ENCODE data around the gene MTHFD1. TPM values are rescaled to one million over a fixed set of nuclear protein-coding genes. Genes with fewer than 3 reads are reported as not detected.
A peak's percentile ranks its signal among the peaks of the same experiment; 100 is the strongest.

The MTHFD1 gene
- total RNA-seq, 2 experiments from 2014 or later = 213 to 222 TPM

DNA sequence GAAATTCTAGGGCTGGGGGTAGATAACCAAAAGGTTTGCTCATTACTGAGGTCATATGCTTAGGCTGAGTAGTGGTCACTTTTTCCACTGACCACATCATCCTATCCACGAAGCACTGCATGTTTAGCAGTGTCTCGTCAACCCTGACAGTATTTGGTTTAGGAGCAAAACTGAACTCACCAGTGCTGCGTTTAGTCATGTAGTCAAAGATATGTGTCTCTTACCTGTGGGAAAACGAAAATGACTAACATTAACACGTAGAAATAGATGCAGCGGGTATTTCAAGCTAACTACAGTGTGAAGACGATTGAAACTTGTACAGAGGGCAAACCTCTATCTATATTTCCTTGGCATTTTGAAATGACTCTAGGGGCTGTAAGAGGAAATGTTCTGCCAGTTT lies 34.6 kb downstream of the MTHFD1 start:
- Mint-ChIP-seq H3K27ac (peak overlapping the region; percentile 9), H3K36me3 (ENCODE audit: low read depth) (peaks cover 72% of the 10 kb centered on the region), H3K27me3 (no peaks in the 10 kb centered on the region), H3K4me1 (peaks cover 12% of the 10 kb centered on the region), H3K4me3 (no peak overlapping the region), H3K9me3 (ENCODE audit: low read depth) (no peaks in the 10 kb centered on the region)
- ChIA-PET POLR2A (no interaction called here), CTCF (interaction anchor here (2.3 to 2.8 kb wide), 2 partner anchors 9 to 56 kb away, joined by 7 to 9 read pairs; no protein-coding TSS in a partner anchor)
- peak; percentile 16 for DNase-seq
- intact Hi-C loops (cut with DNase I, micrococcal nuclease) = no loop called here
- ATAC-seq = peak; percentile 82

GRCh38 chr14:64423987-64424386 lies 35.8 kb downstream of the MTHFD1 start:
- ATAC-seq (no peak), DNase-seq (peak; percentile 25)
- H3K27ac Mint-ChIP-seq = peak overlapping the region; percentile 51
- intact Hi-C loops (cut with DNase I, micrococcal nuclease) = no loop called here
- H3K9me3 Mint-ChIP-seq (ENCODE audit: low read depth) = no peaks in the 10 kb centered on the region
- POLR2A ChIA-PET = interaction anchor here (0.6 to 1.0 kb wide), 2 partner anchors 37 to 51 kb away, joined by 4 to 9 read pairs; no protein-coding TSS in a partner anchor
- peaks cover 12% of the 10 kb centered on the region for H3K4me1 Mint-ChIP-seq
- CTCF ChIA-PET = interaction anchor here (0.5 to 2.8 kb wide), 3 partner anchors 8 to 83 kb away, joined by 3 to 9 read pairs (median 7); no protein-coding TSS in a partner anchor
- peaks cover 71% of the 10 kb centered on the region for H3K36me3 Mint-ChIP-seq (ENCODE audit: low read depth)
- no peak overlapping the region for H3K4me3 Mint-ChIP-seq
- no peaks in the 10 kb centered on the region for H3K27me3 Mint-ChIP-seq

GRCh38 chr14:64434528-64434927 lies 46.4 kb downstream of the MTHFD1 start:
- Mint-ChIP-seq H3K27me3 (no peaks in the 10 kb centered on the region), H3K9me3 (ENCODE audit: low read depth) (no peaks in the 10 kb centered on the region), H3K27ac (no peak overlapping the region), H3K4me3 (no peak overlapping the region), H3K36me3 (ENCODE audit: low read depth) (peaks cover 57% of the 10 kb centered on the region), H3K4me1 (peaks cover 10% of the 10 kb centered on the region)
- ATAC-seq (no peak), DNase-seq (no peak)
- intact Hi-C loops (cut with DNase I, micrococcal nuclease) = loop anchor here in 1 of 2 experiments (5.0 kb wide), 1 partner anchor 43 kb away; no protein-coding TSS in a partner anchor
- CTCF ChIA-PET = interaction anchor here (0.6 to 1.3 kb wide), 5 partner anchors 10 to 137 kb away, joined by 3 to 4 read pairs (median 3); no protein-coding TSS in a partner anchor
- POLR2A ChIA-PET = no interaction called here

DNA sequence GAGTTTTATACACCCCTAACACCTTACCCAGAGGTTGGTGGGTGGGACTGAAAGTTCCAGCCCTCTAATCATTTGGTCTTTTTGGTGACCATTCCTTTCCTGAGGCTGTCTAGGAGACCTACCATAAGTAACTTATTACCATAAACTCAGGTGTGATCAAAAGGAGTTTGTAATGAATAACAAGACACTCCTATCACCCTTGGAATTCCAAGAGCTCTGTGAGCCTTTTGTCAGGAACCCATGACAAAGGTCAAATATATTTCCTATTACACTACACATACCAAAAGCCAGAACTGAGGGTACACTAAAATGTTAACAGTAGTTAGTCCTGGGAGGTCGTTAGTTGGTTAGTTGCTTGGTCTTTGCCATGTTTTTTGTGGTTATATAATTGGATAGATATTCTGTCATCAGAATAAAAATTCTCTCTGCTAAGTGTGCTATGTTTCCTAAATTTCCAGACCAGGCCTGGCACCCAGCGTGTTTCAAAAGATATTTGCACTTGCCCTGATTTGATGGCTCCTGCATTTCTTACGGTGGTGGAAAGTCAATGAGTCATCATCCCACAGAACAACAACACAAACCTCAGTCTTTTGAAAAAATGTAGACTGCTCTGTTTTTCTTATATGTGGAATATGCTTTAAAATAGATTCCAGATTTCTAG lies 50.2 kb downstream of the MTHFD1 start:
- CTCF ChIA-PET = interaction anchor here (0.7 to 2.7 kb wide), 2 partner anchors 8 to 424 kb away, joined by 3 to 16 read pairs; no protein-coding TSS in a partner anchor
- POLR2A ChIA-PET = no interaction called here
- peak overlapping the region; percentile 68 for H3K27ac Mint-ChIP-seq

DNA sequence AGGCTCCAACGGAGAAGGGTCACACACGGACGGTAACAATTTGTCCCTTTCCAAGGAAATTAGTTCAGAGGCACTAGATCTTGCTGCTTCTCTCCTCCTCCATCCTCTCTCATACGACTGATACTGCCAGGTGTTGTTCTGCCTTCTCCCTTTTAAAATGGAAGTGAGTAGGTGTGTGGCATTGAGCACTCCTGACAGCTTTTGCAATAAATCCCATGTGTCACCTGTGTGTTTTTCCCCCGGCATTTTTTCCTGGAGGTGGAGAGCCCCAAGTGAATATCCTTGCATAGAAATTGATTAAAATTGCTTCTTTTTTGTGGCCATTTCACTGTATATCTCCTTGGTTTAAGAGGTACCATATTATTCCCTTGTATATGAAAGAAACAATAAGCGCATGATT lies 51.0 kb downstream of the MTHFD1 start:
- H3K27me3 Mint-ChIP-seq = no peaks in the 10 kb centered on the region
- ChIA-PET CTCF (interaction anchor here (0.7 to 2.7 kb wide), 2 partner anchors 9 to 423 kb away, joined by 3 to 16 read pairs; no protein-coding TSS in a partner anchor), POLR2A (no interaction called here)
- peaks cover 14% of the 10 kb centered on the region for H3K4me1 Mint-ChIP-seq
- intact Hi-C loops (cut with DNase I, micrococcal nuclease) = no loop called here
- H3K4me3 Mint-ChIP-seq = no peak overlapping the region
- DNase-seq (no peak), ATAC-seq (no peak)
- H3K9me3 Mint-ChIP-seq (ENCODE audit: low read depth) = no peaks in the 10 kb centered on the region
- H3K27ac Mint-ChIP-seq = no peak overlapping the region
- peaks cover 59% of the 10 kb centered on the region for H3K36me3 Mint-ChIP-seq (ENCODE audit: low read depth)

More for the DNA sequence above, 50.2 kb downstream of the MTHFD1 start:
- H3K27me3 Mint-ChIP-seq = no peaks in the 10 kb centered on the region
- H3K36me3 Mint-ChIP-seq (ENCODE audit: low read depth) = peaks cover 56% of the 10 kb centered on the region
- peak; percentile 30 for ATAC-seq
- H3K9me3 Mint-ChIP-seq (ENCODE audit: low read depth) = no peaks in the 10 kb centered on the region
- intact Hi-C loops (cut with DNase I, micrococcal nuclease) = no loop called here
- peaks cover 10% of the 10 kb centered on the region for H3K4me1 Mint-ChIP-seq
- no peak overlapping the region for H3K4me3 Mint-ChIP-seq
- DNase-seq = no peak

DNA sequence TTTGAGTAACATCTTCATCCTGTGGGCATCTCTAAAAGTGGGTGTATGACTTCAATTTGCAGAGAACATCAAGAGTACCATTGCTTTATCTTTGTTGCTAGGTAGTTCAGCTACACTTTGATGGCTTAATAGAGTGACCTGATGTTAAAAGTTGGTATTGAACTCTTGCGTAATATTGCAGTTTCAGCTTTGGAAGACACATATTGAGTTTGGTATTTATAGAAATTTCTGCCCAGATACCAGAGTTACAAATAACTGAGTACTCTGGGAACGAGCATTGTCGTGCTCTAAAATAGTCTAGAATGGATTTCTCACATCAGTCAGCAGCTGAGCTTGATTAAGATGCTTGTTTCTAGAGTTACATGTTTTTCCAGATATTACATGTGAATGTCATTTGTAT lies 52.3 kb downstream of the MTHFD1 start:
- H3K9me3 Mint-ChIP-seq (ENCODE audit: low read depth) = no peaks in the 10 kb centered on the region
- no peak for ATAC-seq
- H3K36me3 Mint-ChIP-seq (ENCODE audit: low read depth) = peaks cover 63% of the 10 kb centered on the region
- intact Hi-C loops (cut with DNase I, micrococcal nuclease) = no loop called here
- H3K4me3 Mint-ChIP-seq = no peak overlapping the region
- POLR2A ChIA-PET = no interaction called here
- CTCF ChIA-PET = interaction anchor here (0.7 to 2.7 kb wide), 2 partner anchors 10 to 14 kb away, joined by 3 to 16 read pairs; no protein-coding TSS in a partner anchor
- no peaks in the 10 kb centered on the region for H3K27me3 Mint-ChIP-seq
- no peak for DNase-seq
- peaks cover 27% of the 10 kb centered on the region for H3K4me1 Mint-ChIP-seq
- no peak overlapping the region for H3K27ac Mint-ChIP-seq

DNA sequence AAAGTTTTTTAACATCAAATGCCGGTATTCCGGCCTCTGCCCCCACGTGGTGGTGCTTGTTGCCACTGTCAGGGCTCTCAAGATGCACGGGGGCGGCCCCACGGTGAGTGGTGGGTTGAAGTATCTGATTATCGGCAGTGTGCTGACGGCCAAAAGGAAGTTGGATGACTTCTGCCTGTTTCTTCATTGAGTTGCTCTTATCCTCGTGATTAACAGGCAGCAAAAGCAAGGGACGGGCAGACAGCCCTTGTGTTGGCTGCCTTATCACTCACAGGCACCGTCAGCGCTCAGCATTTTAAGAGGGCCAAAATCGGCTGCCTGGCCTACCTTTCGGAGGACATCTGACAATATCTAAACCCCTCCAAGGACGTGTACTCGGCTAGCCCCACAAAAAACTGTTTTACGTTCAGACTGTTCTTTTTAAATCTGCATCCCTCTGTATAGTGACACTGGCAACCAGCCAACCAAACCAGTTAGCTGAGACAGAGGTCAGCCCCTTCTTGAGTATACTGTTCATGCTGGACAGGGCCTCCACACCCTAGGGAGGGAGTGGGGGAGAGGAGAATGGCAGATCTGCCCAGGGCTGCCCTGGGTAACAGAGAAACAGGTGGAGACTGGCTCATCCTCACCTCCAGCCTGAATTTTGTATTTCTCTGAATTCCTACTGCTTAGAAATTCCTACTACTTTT lies 54.3 kb downstream of the MTHFD1 start:
- intact Hi-C loops (cut with DNase I, micrococcal nuclease) = no loop called here
- no peak for DNase-seq
- Mint-ChIP-seq H3K36me3 (ENCODE audit: low read depth) (peaks cover 56% of the 10 kb centered on the region), H3K27ac (no peak overlapping the region), H3K4me1 (peaks cover 31% of the 10 kb centered on the region), H3K9me3 (ENCODE audit: low read depth) (no peaks in the 10 kb centered on the region), H3K4me3 (no peak overlapping the region), H3K27me3 (no peaks in the 10 kb centered on the region)
- ChIA-PET CTCF (interaction anchor here (0.8 to 1.3 kb wide), 2 partner anchors 10 to 12 kb away, joined by 3 to 6 read pairs; no protein-coding TSS in a partner anchor), POLR2A (no interaction called here)
- ATAC-seq = no peak

- H3K36me3 Mint-ChIP-seq (ENCODE audit: low read depth) = peaks cover 48% of the 10 kb centered on the region
- H3K9me3 Mint-ChIP-seq (ENCODE audit: low read depth) = no peaks in the 10 kb centered on the region
- intact Hi-C loops (cut with DNase I, micrococcal nuclease) = no loop called here
- no peak overlapping the region for H3K4me3 Mint-ChIP-seq
- ChIA-PET POLR2A (interaction anchor here (0.5 kb wide), 1 partner anchor 26 kb away, joined by 3 read pairs; no protein-coding TSS in a partner anchor), CTCF (interaction anchor here (0.8 to 1.3 kb wide), 3 partner anchors 9 to 23 kb away, joined by 3 to 4 read pairs (median 3); no protein-coding TSS in a partner anchor)
- ATAC-seq (no peak), DNase-seq (no peak)
- peak overlapping the region; percentile 79 for H3K27ac Mint-ChIP-seq
- peaks cover 23% of the 10 kb centered on the region for H3K4me1 Mint-ChIP-seq
- no peaks in the 10 kb centered on the region for H3K27me3 Mint-ChIP-seq
These were observed 56.0 kb downstream of the MTHFD1 start for GRCh38 chr14:64444140-64444539.

GRCh38 chr14:64444984-64445845 lies 57.1 kb downstream of the MTHFD1 start:
- Mint-ChIP-seq H3K4me3 (no peak overlapping the region), H3K36me3 (ENCODE audit: low read depth) (peaks cover 56% of the 10 kb centered on the region), H3K9me3 (ENCODE audit: low read depth) (no peaks in the 10 kb centered on the region), H3K4me1 (peaks cover 27% of the 10 kb centered on the region), H3K27ac (peak overlapping the region; percentile 79), H3K27me3 (no peaks in the 10 kb centered on the region)
- ATAC-seq (peak; percentile 83), DNase-seq (peak; percentile 68)
- intact Hi-C loops (cut with DNase I, micrococcal nuclease) = no loop called here
- POLR2A ChIA-PET = no interaction called here
- CTCF ChIA-PET = interaction anchor here (0.6 to 1.5 kb wide), 8 partner anchors 10 to 101 kb away, joined by 3 to 7 read pairs (median 3); no protein-coding TSS in a partner anchor

DNA sequence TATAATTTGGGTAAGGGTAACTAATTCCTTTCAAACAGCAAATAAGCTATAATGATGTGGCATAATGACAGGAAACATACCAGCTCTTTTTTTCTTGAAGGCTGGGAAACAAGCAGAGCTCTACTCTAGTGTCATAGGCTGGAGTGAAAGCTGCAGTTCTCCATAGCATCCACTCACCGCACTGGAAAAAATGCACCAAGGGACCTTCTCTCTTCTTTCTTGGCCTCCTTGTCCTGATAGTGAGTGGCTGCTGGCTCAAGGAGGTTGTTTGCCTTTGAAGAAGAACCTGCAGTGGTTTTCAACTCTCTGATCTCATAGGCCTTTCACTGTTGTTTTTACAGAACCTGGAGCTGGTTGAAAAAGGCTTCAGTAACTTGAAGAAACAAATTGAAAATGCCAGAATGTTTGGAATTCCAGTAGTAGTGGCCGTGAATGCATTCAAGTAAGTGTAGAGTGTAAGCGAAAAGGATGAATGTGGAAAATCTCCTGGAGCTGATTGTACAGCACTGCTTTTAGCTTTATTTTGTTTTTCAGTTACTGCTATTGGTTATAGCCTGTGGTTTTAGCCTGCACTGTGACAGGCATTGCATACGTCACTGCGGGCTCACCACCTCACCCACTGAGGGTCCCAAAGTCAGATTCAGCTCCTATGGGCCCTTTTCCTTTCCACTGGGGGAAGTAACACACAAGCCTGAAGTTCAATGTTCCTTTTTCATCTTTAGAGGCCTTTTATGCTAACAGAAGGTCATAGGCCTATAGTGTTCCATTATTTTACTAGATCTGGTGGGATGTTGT lies 59.9 kb downstream of the MTHFD1 start:
- peak overlapping the region; percentile 4 for H3K27ac Mint-ChIP-seq
- H3K9me3 Mint-ChIP-seq (ENCODE audit: low read depth) = no peaks in the 10 kb centered on the region
- peaks cover 50% of the 10 kb centered on the region for H3K36me3 Mint-ChIP-seq (ENCODE audit: low read depth)
- ATAC-seq = no peak
- CTCF ChIA-PET = interaction anchor here (0.6 to 1.7 kb wide), 9 partner anchors 15 to 520 kb away, joined by 3 to 7 read pairs (median 3); no protein-coding TSS in a partner anchor
- intact Hi-C loops (cut with DNase I, micrococcal nuclease) = no loop called here
- DNase-seq = no peak
- peaks cover 34% of the 10 kb centered on the region for H3K4me1 Mint-ChIP-seq
- POLR2A ChIA-PET = no interaction called here
- no peaks in the 10 kb centered on the region for H3K27me3 Mint-ChIP-seq
- no peak overlapping the region for H3K4me3 Mint-ChIP-seq

All from activated CD4-positive, alpha-beta T cell treated with anti-CD3 and anti-CD28 coated beads for 36 hours (primary cell).